ENCODE data around the gene CAMSAP1.
"Not testable (repeated sequence)": the region's sequence is repeated elsewhere in the genome, so short reads cannot be mapped to it uniquely, and the experiment has no call there.

CAMSAP1 gene

DNA sequence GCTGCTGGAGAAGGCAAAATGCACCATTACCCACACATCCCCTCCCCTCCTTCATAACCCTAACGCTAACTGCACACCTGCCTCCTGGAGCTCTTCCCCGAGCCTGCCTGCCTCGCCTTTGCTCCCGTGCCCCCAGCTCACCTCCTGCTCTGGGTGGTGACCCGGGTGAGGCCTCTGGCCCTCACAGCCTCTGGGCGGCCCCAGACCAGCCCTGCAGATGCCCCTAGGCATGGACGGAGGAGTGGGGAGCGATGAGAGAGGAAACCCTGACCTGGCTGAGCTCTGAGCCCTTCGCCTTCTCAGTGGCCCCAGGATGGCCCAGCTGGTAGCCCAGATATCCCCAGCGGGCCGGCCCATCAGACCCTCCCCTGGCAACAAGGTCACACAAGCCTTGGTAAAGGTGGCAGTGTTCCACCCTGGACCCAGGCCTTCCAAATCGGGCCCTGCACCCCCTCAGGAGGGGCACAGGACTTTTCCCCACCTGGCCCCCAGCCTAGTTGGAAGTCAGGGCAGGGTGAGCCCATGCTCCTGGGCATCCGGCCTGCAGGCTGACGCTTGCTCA, 14.5 kb upstream of the CAMSAP1 start:
- in situ Hi-C loops (cut with HindIII; ENCODE audit: low sequenced_read_pairs), result no loop called here

DNA sequence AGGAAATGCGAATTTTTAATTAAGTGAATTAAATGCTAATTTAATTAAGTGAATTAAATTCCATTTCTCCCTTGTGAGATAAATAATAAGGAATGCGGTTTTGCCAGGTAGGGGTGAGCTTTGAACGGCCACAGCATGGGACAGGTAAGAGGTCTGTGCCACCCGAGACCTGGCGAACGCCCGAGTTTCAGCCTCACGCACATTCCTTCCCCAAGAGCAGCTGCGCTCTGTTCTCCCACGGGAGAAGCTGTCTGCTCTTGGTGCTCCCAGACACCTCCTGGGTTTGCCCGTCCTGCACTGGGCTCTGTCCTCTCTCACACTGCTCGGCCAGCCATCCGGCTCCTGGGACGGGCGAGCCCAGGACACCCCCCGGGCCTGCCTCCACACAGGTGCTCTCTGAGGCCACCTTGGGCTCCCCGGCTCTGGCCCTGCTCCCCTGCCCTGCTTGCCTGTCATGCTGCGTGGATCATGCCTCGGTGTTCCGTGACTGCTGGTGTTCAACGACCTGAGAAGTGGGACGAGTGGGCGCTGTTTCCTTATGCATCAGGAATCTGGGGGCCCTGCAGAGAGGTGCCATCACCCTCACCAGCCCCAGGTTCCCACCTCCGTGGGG, 13.7 kb upstream of the CAMSAP1 start:
- in situ Hi-C loops (cut with HindIII; ENCODE audit: low sequenced_read_pairs), result no loop called here

DNA sequence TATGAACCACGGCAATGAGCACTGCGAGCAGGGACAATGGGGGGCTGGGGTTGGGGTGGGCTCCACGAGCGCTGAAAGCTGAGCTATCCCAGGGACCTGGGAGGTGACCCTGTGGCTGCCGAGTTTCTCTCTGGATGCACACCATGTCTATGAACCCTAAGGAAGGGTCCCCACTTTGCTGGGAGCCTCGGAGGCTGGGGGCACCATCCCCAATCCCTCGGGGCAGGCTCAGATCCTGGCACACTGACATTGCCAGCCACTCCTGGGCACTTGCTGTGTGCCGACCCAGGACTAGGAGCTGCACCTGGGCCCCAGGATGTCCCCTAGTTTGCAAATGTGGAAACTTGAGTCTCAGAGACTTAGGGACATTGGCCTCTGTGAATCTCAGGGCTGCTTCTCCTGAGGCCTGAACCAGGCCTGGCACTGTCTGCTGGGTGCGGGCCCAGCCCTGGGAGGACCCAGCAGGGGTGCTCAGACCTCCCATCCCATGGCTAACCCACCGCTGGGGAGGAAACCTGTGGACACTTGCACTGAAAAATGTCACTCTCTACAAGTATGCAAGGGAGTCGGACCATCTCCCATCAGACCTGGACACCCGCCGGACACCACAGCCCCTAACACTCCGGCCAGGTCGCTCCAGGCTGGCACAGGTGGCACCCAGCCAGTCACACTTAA, 13.0 kb upstream of the CAMSAP1 start:
- in situ Hi-C loops (cut with HindIII; ENCODE audit: low sequenced_read_pairs), result no loop called here

DNA sequence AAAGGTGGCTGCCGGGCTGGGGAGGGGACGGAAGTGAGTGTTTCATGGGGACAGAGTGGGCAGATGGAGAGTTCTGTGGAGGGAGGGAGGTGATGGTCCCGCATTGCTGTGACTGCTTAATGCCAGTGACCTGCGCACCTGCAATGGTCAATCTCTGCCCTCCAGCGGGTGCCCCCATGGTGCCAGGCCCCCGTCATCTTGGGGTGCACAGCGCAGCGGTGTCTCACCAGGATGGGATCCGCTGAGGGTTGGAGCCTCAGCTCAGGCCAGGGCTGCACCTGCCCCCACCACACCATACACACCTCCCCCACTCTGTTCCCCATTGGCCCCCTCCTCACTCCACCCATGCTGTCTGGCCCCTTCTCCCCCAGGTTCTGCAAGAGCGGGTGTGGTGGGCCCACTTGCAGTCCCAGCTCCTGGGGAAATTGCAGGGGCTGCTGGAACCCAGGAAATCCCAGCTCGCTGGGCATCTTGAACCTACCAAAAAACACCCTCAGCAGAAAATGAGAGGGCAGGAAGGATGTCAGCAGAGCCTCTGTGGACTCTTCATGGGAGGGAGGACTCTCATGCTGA, 12.1 kb upstream of the CAMSAP1 start:
- in situ Hi-C loops (cut with HindIII; ENCODE audit: low sequenced_read_pairs), result no loop called here

DNA sequence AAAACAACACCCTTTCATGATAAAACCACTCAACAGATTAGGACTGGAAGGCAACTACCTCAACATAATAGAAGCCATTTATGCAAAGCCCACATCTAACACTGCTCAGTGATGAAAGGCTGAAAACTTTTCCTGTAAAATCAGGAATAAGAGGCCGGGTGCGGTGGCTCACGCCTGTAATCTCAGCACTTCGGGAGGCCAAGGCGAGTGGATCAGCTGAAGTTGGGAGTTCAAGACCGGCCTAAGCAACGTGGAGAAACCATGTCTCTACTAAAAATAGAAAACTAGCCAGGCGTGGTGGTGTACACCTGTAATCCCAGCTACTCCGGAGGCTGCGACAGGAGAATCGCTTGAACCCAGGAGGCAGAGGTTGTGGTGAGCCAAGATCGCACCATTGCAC, 8.9 kb upstream of the CAMSAP1 start:
- in situ Hi-C loops (cut with HindIII; ENCODE audit: low sequenced_read_pairs), result not testable (repeated sequence)

DNA sequence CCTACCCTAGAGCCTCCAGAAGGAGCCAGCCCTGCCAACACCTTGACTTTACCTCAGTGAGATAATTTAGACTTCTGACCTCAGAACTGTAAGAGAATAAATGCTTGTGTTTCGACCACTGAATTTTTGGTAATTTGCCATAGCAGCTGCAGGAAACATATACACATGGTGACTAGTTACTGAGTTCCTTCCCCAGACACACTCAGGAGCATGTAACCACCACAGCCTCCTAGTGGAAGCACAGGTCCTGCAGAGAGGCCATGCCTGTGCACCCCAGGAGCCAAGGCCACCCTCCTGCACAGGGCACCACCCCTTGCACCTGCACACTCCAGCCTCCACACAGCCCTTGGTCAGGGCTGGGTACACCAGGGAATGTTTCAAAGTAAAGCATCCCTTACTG, 7.6 kb upstream of the CAMSAP1 start:
- in situ Hi-C loops (cut with HindIII; ENCODE audit: low sequenced_read_pairs), result no loop called here

DNA sequence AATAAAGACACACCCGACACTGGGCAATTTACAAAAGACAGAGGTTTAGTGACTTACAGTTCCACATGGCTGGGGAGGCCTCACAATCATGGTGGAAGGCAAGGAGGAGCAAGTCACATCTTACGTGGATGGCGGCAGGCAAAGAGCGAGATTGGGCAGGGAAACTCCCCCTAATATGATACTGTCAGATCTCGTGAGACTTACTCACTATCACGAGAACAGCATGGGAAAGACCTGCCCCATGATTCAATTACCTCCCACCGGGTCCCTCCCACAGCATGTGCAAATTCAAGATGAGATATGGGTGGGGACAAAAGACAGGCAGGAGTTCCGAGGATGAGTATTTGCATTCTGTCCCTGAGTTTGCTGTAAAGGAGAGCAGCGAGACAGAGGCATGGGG, 3.9 kb upstream of the CAMSAP1 start:
- in situ Hi-C loops (cut with HindIII; ENCODE audit: low sequenced_read_pairs), result not testable (repeated sequence)

DNA sequence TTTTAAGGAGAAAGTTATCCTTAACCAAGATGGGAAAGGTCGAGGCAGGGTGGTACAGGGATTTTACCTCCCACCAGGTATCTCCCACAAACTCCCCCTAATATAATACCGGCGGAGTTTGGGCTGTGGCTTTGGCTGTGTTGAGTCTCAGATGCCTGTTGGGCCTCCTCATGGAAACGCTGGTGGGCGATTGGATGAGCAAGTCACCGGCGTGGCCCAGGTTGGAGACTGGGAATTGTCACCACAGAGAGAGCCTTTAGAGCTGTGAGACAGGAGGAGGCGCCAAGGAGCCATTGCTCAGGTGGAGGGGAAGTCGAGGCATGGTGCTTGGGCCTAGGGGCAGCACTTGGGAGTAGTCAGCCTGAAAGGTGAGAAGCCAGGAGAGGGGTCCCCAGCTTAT, 3.4 kb upstream of the CAMSAP1 start:
- in situ Hi-C loops (cut with HindIII; ENCODE audit: low sequenced_read_pairs), result no loop called here

DNA sequence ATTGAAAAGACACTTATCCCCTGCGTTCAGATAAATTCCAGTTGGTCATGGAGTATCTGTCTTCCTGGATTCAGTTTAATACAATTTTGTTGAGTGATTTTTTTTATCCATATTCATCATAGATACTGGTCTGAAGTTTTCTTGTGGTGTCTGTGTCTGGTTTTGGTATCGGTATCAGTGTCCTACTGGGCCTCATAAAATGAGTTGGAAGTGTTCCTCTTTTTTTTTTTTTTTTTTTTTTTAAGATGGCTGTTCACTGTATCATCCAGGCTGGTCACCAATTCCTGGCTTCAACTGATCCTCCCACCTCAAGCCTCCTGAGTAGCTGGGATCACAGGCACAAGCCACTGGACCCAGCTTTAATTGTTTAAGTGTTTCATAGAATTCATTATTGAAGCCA, 2.9 kb upstream of the CAMSAP1 start:
- in situ Hi-C loops (cut with HindIII; ENCODE audit: low sequenced_read_pairs), result no loop called here

DNA sequence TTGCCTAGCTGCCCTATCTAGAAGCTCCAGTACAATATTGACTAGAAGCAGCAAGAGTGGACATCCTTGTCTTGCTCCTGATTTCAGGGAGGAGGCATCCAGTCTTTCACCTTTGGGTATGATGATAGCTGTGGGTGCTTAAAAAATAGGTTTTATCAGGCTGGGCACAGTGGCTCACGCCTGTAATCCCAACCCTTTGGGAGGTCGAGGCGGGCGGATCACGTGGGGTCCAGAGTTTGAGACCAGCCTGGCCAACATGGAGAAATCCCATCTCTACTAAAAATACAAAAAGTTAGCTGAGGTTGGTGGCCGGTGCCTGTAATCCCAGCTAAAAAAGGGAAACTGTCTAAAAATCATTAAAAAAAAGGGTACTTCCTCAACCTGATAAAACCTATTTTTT, 2.0 kb upstream of the CAMSAP1 start:
- in situ Hi-C loops (cut with HindIII; ENCODE audit: low sequenced_read_pairs), result no loop called here

DNA sequence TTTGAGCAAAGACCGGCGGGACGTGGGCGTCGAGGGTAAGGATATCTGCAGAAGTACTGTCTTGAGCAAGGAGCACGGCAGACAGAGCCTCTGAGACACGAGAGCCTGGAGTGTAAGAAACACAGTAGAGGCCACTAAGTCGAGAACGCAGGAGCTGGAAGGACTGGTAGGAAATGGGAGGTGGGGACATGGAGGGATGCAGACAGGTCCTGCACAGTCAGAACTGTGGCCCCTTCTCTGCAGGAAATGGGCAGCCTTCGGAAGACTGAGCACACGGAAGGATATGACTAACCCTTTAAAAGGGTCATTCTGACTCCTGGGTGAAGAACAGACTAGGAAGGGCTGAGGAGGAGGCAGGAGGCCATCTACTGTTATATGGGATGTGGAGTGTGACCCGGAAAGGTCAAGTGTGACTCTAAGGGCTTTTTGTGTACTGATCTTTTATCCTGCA, 1.4 kb upstream of the CAMSAP1 start:
- in situ Hi-C loops (cut with HindIII; ENCODE audit: low sequenced_read_pairs), result no loop called here

DNA sequence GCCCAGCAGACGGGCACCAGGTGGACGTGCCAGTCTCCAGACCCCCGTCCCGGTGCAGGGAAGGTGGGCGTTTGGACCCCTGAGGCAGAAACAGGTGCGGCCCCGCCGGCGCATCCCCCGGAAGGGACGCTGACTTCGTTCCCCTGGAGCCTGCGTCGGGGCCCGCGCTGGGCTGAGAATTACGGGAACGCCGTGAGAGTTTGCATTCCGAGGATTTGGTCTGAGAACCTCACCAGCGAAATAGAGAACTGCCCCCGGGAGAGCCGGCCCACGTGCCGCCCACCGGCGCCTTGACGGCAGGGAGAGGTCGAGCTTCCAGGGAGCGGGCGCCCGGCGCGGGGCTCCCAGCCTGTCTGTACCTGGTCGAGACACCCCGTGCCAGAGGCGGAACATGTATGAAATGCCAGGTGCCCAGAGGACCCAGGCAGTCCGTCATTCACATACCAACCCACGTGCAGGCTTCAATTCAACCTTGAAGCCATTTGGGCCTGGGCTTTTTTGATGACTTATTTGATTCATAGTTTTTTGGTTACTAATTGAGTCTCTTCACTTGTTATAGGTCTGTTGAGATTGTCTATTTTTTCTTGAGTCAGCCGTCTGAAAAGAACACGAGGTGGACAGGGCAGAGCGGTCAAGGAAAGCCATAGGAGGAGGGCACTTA, 877 bp upstream of the CAMSAP1 start:
- in situ Hi-C loops (cut with HindIII; ENCODE audit: low sequenced_read_pairs), result no loop called here

DNA sequence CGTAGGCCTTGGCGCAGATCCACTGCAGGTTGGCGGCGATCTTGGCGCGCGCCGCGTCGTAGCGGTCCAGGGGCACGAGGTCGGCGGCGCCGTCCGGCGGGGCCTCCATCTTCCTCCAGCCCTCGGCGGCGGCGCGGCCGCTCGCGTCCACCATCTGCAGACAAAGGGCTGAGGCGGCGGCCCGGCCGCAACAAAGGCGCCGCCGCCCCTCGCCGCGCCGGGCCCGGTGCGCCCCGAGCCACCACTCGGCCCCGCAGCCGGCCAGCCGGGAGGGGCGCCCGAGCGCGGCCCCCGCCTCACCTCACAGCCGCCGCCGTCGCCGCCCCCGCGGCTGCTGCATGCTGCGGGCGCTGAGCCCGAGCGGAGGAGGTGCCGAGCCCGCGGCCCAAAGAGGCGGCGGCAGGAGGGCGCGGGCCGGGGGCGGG, 328 bp downstream of the CAMSAP1 start:
- in situ Hi-C loops (cut with HindIII; ENCODE audit: low sequenced_read_pairs), result no loop called here

DNA sequence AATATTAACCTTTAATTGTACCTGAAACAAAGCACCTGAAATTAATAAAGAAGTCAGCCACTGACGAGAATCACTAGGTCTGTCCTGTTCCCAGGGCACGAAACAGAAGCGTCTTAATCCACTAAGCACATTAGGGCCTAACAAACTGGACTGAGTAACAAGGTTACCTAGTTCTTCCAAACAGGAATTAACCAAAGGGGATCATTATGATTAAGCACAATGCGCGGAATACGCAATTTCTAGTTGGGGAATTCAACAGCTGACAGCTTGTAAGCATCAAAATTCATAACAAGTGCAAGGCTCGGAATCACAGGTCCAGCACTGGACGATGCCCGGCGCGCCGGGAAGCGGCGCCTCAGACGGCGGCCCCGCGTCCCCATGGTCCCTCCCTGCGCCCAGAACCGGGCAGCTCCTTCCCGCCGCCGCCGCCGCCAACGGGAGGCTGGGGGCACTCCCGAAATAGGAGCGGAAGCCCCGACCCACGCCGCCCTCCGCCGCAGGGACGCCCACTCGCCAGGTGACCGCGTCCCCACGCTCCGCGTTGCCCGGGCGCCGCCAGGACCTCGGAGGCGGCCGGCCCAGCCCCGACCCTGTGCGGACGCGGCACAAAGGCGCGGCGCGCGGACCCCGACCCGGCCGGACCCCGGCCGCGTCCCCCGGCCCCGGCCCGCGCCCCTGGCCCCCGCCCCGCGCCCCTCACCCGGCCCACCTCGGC, 898 bp downstream of the CAMSAP1 start:
- in situ Hi-C loops (cut with HindIII; ENCODE audit: low sequenced_read_pairs), result no loop called here

DNA sequence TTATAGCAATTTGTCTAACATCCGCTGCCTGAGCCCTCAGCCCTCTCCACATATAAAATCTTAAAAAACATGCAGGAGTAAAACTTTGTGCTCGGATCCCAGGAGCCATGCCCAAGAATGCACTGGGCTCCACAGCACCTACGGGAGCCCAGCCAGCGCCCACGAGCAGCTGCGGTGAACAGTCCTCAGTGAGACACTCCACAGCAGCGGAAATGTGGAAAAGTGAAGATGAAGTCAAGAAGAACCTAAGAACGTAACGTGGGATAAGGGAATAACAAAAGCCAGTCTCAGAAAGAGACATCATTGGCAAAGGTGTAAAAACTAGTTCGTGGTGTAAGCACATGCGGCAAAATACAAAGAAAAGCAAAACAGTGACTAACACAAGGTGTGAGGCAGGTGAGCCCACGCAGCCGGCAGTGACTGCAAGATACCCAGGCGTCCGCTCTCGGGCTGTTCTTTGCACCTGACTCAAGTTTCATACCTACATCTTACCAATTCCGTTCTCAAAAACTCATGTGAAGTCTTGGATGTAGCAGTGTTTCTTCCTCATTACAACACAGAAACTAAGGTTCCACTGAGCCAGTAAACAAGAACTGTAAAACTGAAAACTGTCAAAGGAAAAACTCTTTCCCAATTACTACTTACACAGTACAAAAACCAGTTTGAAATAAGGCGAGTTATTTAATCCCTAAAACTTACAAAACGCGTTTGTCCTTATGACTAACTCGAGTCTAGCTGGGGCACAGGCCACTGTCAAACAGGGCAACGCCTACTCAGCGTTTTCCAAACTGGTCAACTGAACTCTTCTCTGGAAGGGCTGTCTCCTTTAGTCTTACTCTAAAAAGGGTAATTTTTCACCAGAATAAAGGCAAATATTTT, 1.7 kb downstream of the CAMSAP1 start:
- in situ Hi-C loops (cut with HindIII; ENCODE audit: low sequenced_read_pairs), result no loop called here

DNA sequence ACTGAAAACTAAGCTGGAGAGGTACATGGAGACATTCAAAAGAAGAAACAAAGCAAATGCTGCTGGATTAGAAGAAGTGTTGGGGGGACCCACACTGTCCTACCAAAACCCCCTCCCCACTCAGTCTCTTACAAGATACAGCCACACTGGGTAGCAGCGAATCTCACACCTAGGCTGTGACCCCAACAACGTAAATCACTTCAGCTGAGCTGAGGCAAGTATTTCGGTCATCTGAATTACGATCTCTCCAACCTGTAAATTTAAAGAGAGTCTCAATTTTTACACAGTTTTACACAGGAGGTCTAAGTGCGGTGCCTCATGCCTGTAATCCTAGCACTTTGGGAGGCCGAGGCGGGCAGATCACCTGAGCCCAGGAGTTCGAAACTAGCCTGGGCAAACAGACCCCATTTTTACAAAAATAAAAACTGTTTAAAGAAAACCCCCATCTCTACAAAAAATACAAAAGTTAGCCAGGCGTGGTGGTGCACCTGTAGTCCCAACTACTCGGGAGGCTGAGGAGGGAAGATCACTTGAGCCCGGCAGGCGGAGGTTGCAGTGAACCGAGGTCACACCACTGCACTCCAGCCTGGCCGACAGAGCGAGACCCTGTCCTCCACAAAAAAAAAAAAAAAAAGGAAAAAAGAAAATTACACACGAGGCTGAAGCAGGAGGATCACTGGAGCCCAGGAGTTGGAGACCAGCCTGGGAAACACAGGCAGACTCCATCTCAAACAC, 3.4 kb downstream of the CAMSAP1 start:
- in situ Hi-C loops (cut with HindIII; ENCODE audit: low sequenced_read_pairs), result no loop called here

DNA sequence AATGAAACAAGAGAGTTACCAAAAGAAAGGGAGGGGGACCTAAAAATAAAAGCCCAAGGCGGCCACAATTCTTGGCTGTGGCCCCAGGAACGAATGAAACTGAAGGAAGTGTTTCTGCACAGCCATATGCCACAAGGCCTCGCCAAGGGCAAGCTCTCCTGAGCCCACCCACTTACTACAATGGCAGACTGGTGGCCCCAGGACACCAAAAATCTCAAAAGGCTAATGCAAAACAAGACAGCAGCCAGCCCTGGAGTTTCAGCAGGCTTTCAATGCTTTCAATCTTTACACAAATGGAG, 4.0 kb downstream of the CAMSAP1 start:
- in situ Hi-C loops (cut with HindIII; ENCODE audit: low sequenced_read_pairs), result no loop called here

DNA sequence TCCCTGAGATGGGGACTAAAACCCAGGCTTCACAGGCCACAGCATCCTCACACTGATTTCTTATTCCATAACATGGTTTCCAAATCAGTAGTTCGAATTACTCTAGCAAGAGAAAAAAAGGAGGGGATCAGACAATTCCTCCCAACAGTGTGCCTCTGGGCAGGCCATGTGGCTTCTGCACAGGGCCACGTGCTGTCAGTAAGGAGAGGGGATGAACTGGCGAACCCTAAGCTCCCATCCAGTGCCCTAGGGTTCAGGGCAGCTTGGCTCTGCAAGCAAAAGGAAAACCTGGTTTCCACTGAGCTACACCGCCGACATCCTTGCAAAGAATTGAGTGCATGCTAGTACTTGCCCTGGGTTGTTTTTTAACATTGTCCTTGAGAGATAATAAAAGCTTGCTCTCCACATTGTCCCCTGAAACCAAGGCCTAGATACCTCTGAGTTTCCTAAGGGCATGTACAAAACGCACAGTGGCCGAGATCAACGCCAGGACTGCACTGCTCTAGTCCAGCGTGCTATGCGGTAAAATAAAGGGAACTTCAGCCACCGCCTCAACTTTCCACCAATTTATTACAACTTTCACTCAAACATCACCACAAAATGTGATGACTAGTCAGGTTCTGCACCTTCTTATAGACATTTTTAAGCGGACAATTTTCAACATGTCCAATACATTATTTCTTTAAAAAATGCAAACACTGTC, 4.5 kb downstream of the CAMSAP1 start:
- in situ Hi-C loops (cut with HindIII; ENCODE audit: low sequenced_read_pairs), result no loop called here

DNA sequence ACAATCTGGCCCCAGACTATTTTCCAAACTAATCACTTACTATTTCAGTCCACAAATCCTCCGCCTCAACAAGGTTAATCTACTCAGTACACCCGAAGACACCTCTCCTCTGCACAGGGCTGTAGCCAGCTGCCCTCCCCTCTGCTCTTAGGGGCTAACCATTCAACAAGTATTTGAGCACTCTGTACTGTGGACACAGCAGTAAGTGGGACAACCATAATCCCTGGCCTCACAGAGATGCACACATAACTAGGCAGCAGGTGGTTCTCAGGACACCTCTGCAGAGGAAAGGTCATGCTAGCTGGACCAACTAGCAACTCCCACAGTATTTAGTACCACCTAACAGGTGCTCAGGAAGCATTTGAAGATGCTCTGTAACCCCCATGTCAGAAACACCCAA, 5.5 kb downstream of the CAMSAP1 start:
- in situ Hi-C loops (cut with HindIII; ENCODE audit: low sequenced_read_pairs), result no loop called here

Data from DLD1 (cell line).